OCI-LY3 (cell line): ENCODE results near the gene ACTL6A.

Experiments
- EZH2phosphoT487 ChIP-seq: fragments of 200-600 bp; shearing (Covaris generic); IDR thresholded peaks from 2 replicates; pipeline ENCODE4 v1.6.1; 2018; ENCODE audit warnings: antibody characterized with exemption, mixed run types, low read depth
- TF ChIP-seq, protein P1 (sequence below): fragments of 200-600, 300-600 bp; sonication (generic); IDR thresholded peaks from 2 replicates; pipeline ENCODE4 v1.5.1; 2014; ENCODE audit warnings: antibody characterized with exemption, low read length, low read depth

DNA sequence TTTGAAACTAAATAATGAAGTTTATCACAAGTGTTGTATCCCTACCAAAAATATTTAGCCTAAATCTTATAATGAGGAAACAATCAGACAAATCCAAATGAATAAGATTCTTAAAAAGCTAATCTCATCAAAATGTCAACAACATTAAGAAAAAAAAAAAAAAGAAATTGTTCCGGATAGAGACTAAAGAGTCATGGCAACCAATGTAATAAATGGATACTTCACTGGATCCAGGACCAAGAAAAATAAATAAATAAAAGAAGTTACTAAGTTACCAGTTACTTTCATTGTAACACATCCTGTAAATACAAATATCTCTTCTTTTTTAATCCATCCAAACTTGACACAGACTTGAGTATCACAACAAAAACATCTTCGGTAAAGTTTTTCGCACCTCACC, 41.1 kb downstream of the ACTL6A start:
- TF ChIP-seq, protein P1, sequence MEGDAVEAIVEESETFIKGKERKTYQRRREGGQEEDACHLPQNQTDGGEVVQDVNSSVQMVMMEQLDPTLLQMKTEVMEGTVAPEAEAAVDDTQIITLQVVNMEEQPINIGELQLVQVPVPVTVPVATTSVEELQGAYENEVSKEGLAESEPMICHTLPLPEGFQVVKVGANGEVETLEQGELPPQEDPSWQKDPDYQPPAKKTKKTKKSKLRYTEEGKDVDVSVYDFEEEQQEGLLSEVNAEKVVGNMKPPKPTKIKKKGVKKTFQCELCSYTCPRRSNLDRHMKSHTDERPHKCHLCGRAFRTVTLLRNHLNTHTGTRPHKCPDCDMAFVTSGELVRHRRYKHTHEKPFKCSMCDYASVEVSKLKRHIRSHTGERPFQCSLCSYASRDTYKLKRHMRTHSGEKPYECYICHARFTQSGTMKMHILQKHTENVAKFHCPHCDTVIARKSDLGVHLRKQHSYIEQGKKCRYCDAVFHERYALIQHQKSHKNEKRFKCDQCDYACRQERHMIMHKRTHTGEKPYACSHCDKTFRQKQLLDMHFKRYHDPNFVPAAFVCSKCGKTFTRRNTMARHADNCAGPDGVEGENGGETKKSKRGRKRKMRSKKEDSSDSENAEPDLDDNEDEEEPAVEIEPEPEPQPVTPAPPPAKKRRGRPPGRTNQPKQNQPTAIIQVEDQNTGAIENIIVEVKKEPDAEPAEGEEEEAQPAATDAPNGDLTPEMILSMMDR: no peak
- no peak for TF ChIP-seq EZH2phosphoT487
